Lower leg skin (tissue), 4 donors: Measurements from ENCODE around the gene KIF26B. TPM values are rescaled to one million over a fixed set of nuclear protein-coding genes. Genes with fewer than 3 reads are reported as not detected.

Experiments
- DNase-seq, 2 donors: peaks; one replicate each; pipeline ENCODE4 v3.0.0-alpha.2; 2019; ENCODE audit warnings: low spot score in 2 of 2
- H3K4me3 ChIP-seq: fragments of 200-600 bp; sonication (generic); 2 replicates; pipeline ENCODE4 v1.5.1; 2017; ENCODE audit warnings: mild to moderate bottlenecking, low read depth; ENCODE audit not compliant: poor library complexity, severe bottlenecking
- CTCF ChIP-seq, 3 donors: fragments of 450-650 bp; IDR thresholded peaks; one replicate each; pipeline ENCODE4 v1.5.1; 2016; ENCODE audit warnings: antibody characterized with exemption in 3 of 3, mild to moderate bottlenecking in 3 of 3, moderate library complexity in 2 of 3
- POLR2A ChIP-seq, 2 donors: fragments of 450-650 bp; IDR thresholded peaks; one replicate each; pipeline ENCODE4 v1.6.1; 2016 to 2017; ENCODE audit warnings: antibody characterized with exemption in 2 of 2, mild to moderate bottlenecking in 1 of 2, moderate library complexity in 1 of 2
- WGBS, 2 donors: methylation state at CpG; one replicate each; pipeline ENCODE4 v1.1.5; 2018; 5-methylcytosine and 5-hydroxymethylcytosine counted together
- intact Hi-C: fragments of 100-400 bp; cut with DNase I; formaldehyde crosslinking; loops from one replicate; pipeline ENCODE4 v1.15.0; 2023; ENCODE audit warnings: low total_unique reads
- total RNA-seq, 4 donors: library from RNA; depleted of rRNA; stranded (reverse); fragments of >200 nt; gene quantifications; one replicate each; pipeline ENCODE4 v1.1.0, GENCODE V29; 2016

Gene KIF26B
- total RNA-seq, 4 donors from 2014 or later: 3.9 to 6.6 (median 5.7) TPM

- no peak overlapping the region for H3K4me3 ChIP-seq
- 90 to 96% methylated on average over 15 of the region's 15 CpGs for WGBS, 2 donors
- intact Hi-C loops: no loop called here
- TF ChIP-seq CTCF (IDR thresholded peaks at IDR 0.05) (no peak), POLR2A (IDR thresholded peaks at IDR 0.05) (no peak)
- DNase-seq: no peak
Measured at GRCh38 chr1:245212221-245212710, 57.5 kb downstream of the KIF26B start.

GRCh38 chr1:245213066-245213831 lies 58.5 kb downstream of the KIF26B start:
- TF ChIP-seq POLR2A (IDR thresholded peaks at IDR 0.05) (no peak), CTCF (IDR thresholded peaks at IDR 0.05) (no peak)
- DNase-seq: no peak
- no peak overlapping the region for H3K4me3 ChIP-seq
- WGBS, 2 donors: 72 to 82% methylated on average over 15 of the region's 15 CpGs
- intact Hi-C loops: no loop called here

- WGBS, 2 donors: 60 to 62% methylated on average over 8 of the region's 8 CpGs
- no peak overlapping the region for H3K4me3 ChIP-seq
- TF ChIP-seq CTCF (IDR thresholded peaks at IDR 0.05) (no peak), POLR2A (IDR thresholded peaks at IDR 0.05) (no peak)
- intact Hi-C loops: no loop called here
- no peak for DNase-seq
Measured at GRCh38 chr1:245215071-245215470, 60.3 kb downstream of the KIF26B start.

- TF ChIP-seq POLR2A (IDR thresholded peaks at IDR 0.05): no peak
- no peak for TF ChIP-seq CTCF (IDR thresholded peaks at IDR 0.05)
- no peak for DNase-seq
- 49 to 54% methylated on average over 11 of the region's 11 CpGs for WGBS, 2 donors
- intact Hi-C loops: no loop called here
- no peak overlapping the region for H3K4me3 ChIP-seq
Measured at GRCh38 chr1:245216366-245217115, 61.8 kb downstream of the KIF26B start.

GRCh38 chr1:245217853-245218608 lies 63.2 kb downstream of the KIF26B start:
- DNase-seq: peak in 1 of 2 donors; percentile 63
- H3K4me3 ChIP-seq: no peak overlapping the region
- intact Hi-C loops: no loop called here
- whole genome bisulfite sequencing, 2 donors: 87 to 89% methylated on average over 12 of the region's 12 CpGs
- no peak for TF ChIP-seq CTCF (IDR thresholded peaks at IDR 0.05)
